Left ventricle myocardium inferior (tissue), 1 donor: ENCODE data around the gene PIEZO2. TPM values are rescaled to one million over a fixed set of nuclear protein-coding genes. Genes with fewer than 3 reads are reported as not detected.

Experiments used
- DNase-seq: peaks from one replicate; pipeline ENCODE4 v3.0.0-alpha.2; 2020
- H3K27ac ChIP-seq: fragments of 200-600 bp; replicated peaks from 2 replicates; pipeline ENCODE4 v1.8.0; 2021
- H3K27me3 ChIP-seq: fragments of 200-600 bp; 2 replicates; pipeline ENCODE4 v1.8.0; 2021; ENCODE audit warnings: low read depth
- H3K36me3 ChIP-seq: fragments of 200-600 bp; 2 replicates; pipeline ENCODE4 v1.8.0; 2021
- H3K4me1 ChIP-seq: fragments of 200-600 bp; 2 replicates; pipeline ENCODE4 v1.8.0; 2021
- H3K4me3 ChIP-seq: fragments of 200-600 bp; 2 replicates; pipeline ENCODE4 v1.8.0; 2021; ENCODE audit warnings: mild to moderate bottlenecking, moderate library complexity
- H3K9me3 ChIP-seq: fragments of 200-600 bp; replicated peaks from 2 replicates; pipeline ENCODE4 v1.8.0; 2021
- intact Hi-C: fragments of 100-400 bp; cut with micrococcal nuclease; formaldehyde crosslinking; loops from one replicate; pipeline ENCODE4 v1.11.0; 2022
- total RNA-seq: library from RNA; stranded (reverse); fragmentation: NEBNext Ultra II Directional; extraction: Animal tissue kit (Norgen Biotek cat#: 25700); gene quantifications from one replicate; pipeline ENCODE4 v1.2.1, GENCODE V29; 2021
- TF ChIP-seq, protein P1 (sequence below): fragments of 200-600 bp; IDR thresholded peaks from 2 replicates; pipeline ENCODE4 v1.8.0; 2021; ENCODE audit warnings: antibody characterized with exemption, mild to moderate bottlenecking, borderline replicate concordance
- donor health status: DM: no; HTN: yes; CAD: no; lungs with severe emphysema.

PIEZO2 gene
- total RNA-seq, 1 donor from 2014 or later = 0.33 TPM

DNA sequence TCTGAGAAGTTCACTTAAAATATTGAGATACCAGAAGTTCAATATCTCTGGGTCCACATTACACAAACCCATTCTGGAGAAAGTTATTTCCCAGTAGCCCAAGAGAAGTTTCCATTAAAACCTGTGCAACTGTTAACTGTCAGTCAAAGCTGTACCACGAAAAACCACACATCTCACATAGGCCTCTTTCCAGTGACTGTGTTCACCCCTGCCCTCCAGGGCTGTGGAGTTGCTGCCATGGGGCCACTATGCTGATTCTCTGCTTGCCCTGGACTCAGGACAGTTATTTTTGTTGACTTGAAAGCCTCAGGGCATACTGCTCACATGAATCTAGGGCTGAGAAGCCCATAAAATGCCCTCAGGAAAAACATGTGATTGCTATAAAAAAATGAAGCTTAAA lies 153.8 kb downstream of the PIEZO2 start:
- intact Hi-C loops = no loop called here
- no peak for DNase-seq
- H3K4me1 ChIP-seq = no peaks in the 10 kb centered on the region
- TF ChIP-seq, protein P1, sequence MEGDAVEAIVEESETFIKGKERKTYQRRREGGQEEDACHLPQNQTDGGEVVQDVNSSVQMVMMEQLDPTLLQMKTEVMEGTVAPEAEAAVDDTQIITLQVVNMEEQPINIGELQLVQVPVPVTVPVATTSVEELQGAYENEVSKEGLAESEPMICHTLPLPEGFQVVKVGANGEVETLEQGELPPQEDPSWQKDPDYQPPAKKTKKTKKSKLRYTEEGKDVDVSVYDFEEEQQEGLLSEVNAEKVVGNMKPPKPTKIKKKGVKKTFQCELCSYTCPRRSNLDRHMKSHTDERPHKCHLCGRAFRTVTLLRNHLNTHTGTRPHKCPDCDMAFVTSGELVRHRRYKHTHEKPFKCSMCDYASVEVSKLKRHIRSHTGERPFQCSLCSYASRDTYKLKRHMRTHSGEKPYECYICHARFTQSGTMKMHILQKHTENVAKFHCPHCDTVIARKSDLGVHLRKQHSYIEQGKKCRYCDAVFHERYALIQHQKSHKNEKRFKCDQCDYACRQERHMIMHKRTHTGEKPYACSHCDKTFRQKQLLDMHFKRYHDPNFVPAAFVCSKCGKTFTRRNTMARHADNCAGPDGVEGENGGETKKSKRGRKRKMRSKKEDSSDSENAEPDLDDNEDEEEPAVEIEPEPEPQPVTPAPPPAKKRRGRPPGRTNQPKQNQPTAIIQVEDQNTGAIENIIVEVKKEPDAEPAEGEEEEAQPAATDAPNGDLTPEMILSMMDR = no peak
- H3K36me3 ChIP-seq = no peaks in the 10 kb centered on the region
- H3K9me3 ChIP-seq = peaks cover 42% of the 10 kb centered on the region
- peaks cover 6% of the 10 kb centered on the region for H3K27me3 ChIP-seq
- H3K4me3 ChIP-seq = no peak overlapping the region
- H3K27ac ChIP-seq = no peak overlapping the region

DNA sequence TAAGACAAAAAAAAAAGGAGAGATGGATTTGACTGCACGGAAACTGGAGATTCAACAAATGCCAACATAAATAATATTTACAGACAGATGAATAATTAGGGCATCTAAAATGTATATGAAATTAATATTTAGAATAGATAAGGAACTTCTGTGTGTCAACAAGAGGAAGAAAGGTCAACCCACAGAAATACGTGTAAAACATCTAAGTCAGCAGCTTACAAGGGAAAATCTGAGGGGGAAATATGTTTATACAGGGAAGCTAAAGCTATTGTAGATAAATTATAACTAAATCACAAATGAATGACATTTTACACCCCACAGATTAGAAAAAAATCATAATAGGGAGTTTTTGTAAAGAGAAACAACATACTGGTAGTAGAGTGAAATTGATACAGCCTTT lies 159.9 kb downstream of the PIEZO2 start:
- intact Hi-C loops = no loop called here
- no peaks in the 10 kb centered on the region for H3K4me1 ChIP-seq
- TF ChIP-seq, protein P1 = no peak
- H3K27me3 ChIP-seq = no peaks in the 10 kb centered on the region
- H3K27ac ChIP-seq = no peak overlapping the region
- DNase-seq = no peak
- no peak overlapping the region for H3K4me3 ChIP-seq
- peaks cover 62% of the 10 kb centered on the region for H3K9me3 ChIP-seq
- H3K36me3 ChIP-seq = no peaks in the 10 kb centered on the region

DNA sequence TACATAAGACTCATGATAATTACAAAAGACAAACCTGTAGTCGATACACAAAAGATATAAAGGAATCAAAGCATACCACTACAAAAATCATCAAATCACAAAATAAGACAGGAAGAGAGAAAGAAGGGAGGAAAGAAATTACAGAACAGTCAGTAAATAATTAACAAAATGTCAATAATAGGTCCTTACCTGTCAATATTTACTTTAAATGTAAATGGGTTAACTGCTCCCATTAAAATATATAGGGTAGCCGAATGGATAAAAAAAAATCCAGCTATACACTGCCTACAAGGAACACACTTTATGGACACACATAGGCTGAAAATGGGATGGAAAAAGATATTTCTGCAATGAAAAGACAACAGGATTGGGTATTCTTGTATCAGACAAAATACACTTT lies 163.7 kb downstream of the PIEZO2 start:
- intact Hi-C loops = no loop called here
- TF ChIP-seq, protein P1 = no peak
- H3K4me1 ChIP-seq = no peaks in the 10 kb centered on the region
- peaks cover 78% of the 10 kb centered on the region for H3K9me3 ChIP-seq
- no peak overlapping the region for H3K4me3 ChIP-seq
- H3K27ac ChIP-seq = no peak overlapping the region
- no peak for DNase-seq
- H3K27me3 ChIP-seq = no peaks in the 10 kb centered on the region
- H3K36me3 ChIP-seq = no peaks in the 10 kb centered on the region

DNA sequence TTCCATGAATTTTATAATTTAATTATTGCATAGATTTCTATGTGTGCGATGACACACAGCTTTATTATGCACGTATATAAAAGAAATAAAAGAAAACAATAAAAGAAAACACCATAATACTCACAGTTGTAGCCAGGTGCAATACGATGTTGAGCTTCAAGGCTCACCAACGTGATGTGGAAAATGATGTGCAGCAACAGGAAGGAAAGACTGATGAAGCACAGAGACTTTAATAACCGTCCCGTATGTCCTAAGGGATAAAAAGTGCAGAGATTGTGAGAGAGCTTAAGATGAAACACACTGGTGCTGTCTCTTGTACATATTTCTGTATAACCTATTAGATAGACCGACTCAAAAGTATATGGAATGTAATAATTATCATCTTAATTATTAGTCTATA lies 170.0 kb downstream of the PIEZO2 start:
- H3K36me3 ChIP-seq = no peaks in the 10 kb centered on the region
- DNase-seq = no peak
- H3K27me3 ChIP-seq = no peaks in the 10 kb centered on the region
- intact Hi-C loops = no loop called here
- no peak overlapping the region for H3K27ac ChIP-seq
- H3K4me3 ChIP-seq = no peak overlapping the region
- TF ChIP-seq, protein P1 = no peak
- H3K4me1 ChIP-seq = no peaks in the 10 kb centered on the region
- H3K9me3 ChIP-seq = peaks cover 38% of the 10 kb centered on the region

GRCh38 chr18:10977042-10977441 lies 172.3 kb downstream of the PIEZO2 start:
- Histone ChIP-seq H3K27ac (no peak overlapping the region), H3K27me3 (no peaks in the 10 kb centered on the region), H3K36me3 (no peaks in the 10 kb centered on the region), H3K9me3 (peaks cover 20% of the 10 kb centered on the region), H3K4me3 (no peak overlapping the region), H3K4me1 (no peaks in the 10 kb centered on the region)
- intact Hi-C loops = no loop called here
- TF ChIP-seq, protein P1 = no peak
- no peak for DNase-seq
